ENCODE data around the gene FOXP1. TPM values are rescaled to one million over a fixed set of nuclear protein-coding genes. Genes with fewer than 3 reads are reported as not detected.

Gene FOXP1
- total and polyA plus RNA-seq, 4 donors: 4.9 to 35.4 (median 32.0) TPM

DNA sequence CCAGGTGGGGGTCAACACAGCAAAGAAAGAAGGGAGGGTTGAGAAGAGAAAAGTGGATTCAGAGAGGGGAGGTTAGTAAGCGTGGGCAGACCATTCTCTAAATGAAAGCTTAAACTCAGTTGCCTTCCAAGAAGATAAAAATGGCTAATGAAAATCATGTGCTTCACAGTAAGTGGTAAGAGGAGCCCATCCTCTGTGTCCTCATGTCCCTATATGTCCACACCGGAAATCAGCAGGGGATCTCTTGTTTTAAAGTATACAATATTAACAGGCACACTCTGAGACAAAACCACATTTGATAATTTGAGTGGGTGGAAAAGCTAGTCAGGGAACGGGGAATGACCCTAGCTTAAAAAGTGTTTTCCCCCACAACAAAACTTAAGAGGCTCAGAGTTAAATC, 4.4 kb upstream of the FOXP1 start:
- Histone ChIP-seq H3K4me1 (ENCODE audit: control insufficient read depth in 4 of 4, insufficient read depth in 4 of 4, low read length in 3 of 4) (peaks cover 1 to 20% (median 6%) of the 10 kb centered on the region in 4 donors), H3K9ac (ENCODE audit: low read depth in 1 of 2, low read length in 2 of 2) (no peak overlapping the region)

DNA sequence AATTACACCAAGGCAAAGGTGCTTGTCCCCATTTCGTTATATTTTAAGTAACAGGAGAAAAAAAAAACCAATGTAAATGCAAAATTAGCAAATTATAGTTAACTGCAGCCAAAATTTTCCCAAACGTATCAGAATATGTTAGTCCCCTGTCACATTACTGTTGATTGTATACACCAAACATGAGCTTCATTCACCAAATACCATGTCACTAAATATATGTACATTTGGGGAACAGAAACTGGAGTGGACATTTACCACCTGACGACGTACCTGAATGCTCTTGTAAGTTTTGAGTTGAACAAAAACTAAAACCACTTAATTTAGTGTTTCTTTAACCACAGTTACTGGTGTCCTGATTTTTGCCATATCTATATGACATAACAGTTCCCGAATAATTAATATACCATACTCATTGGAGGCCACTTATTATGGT, 3.3 kb upstream of the FOXP1 start:
- 37% methylated on average over 5 of the region's 5 CpGs for WGBS
- H3K27ac ChIP-seq (ENCODE audit: low read depth in 1 of 2, low read length in 2 of 2): no peak overlapping the region

More for the DNA sequence above, 4.4 kb upstream of the FOXP1 start:
- TF ChIP-seq, protein P1, sequence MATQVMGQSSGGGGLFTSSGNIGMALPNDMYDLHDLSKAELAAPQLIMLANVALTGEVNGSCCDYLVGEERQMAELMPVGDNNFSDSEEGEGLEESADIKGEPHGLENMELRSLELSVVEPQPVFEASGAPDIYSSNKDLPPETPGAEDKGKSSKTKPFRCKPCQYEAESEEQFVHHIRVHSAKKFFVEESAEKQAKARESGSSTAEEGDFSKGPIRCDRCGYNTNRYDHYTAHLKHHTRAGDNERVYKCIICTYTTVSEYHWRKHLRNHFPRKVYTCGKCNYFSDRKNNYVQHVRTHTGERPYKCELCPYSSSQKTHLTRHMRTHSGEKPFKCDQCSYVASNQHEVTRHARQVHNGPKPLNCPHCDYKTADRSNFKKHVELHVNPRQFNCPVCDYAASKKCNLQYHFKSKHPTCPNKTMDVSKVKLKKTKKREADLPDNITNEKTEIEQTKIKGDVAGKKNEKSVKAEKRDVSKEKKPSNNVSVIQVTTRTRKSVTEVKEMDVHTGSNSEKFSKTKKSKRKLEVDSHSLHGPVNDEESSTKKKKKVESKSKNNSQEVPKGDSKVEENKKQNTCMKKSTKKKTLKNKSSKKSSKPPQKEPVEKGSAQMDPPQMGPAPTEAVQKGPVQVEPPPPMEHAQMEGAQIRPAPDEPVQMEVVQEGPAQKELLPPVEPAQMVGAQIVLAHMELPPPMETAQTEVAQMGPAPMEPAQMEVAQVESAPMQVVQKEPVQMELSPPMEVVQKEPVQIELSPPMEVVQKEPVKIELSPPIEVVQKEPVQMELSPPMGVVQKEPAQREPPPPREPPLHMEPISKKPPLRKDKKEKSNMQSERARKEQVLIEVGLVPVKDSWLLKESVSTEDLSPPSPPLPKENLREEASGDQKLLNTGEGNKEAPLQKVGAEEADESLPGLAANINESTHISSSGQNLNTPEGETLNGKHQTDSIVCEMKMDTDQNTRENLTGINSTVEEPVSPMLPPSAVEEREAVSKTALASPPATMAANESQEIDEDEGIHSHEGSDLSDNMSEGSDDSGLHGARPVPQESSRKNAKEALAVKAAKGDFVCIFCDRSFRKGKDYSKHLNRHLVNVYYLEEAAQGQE (IDR thresholded peaks at IDR 0.05): no peak
- TF ChIP-seq CTCF (IDR thresholded peaks at IDR 0.05; ENCODE audit: low read depth, low read length, missing input control) (no peak), RXRA (IDR thresholded peaks at IDR 0.05) (no peak)
- 93% methylated on average over 3 of the region's 3 CpGs for WGBS
- Histone ChIP-seq H3K36me3 (ENCODE audit: control insufficient read depth in 4 of 4, insufficient read depth in 3 of 4, low read depth in 1 of 4, low read length in 3 of 4) (no peaks in the 10 kb centered on the region), H3K4me3 (ENCODE audit: low read depth in 1 of 3, low read length in 3 of 3) (no peak overlapping the region), H3K27me3 (ENCODE audit: control insufficient read depth in 4 of 4, insufficient read depth in 4 of 4, low read length in 3 of 4) (no peaks in the 10 kb centered on the region), H3K9me3 (ENCODE audit: control insufficient read depth in 4 of 4, low read length in 3 of 4) (no peaks in the 10 kb centered on the region), H3K27ac (ENCODE audit: low read depth in 1 of 2, low read length in 2 of 2) (no peak overlapping the region)
- DNase-seq (ENCODE audit: low spot score): no peak

DNA sequence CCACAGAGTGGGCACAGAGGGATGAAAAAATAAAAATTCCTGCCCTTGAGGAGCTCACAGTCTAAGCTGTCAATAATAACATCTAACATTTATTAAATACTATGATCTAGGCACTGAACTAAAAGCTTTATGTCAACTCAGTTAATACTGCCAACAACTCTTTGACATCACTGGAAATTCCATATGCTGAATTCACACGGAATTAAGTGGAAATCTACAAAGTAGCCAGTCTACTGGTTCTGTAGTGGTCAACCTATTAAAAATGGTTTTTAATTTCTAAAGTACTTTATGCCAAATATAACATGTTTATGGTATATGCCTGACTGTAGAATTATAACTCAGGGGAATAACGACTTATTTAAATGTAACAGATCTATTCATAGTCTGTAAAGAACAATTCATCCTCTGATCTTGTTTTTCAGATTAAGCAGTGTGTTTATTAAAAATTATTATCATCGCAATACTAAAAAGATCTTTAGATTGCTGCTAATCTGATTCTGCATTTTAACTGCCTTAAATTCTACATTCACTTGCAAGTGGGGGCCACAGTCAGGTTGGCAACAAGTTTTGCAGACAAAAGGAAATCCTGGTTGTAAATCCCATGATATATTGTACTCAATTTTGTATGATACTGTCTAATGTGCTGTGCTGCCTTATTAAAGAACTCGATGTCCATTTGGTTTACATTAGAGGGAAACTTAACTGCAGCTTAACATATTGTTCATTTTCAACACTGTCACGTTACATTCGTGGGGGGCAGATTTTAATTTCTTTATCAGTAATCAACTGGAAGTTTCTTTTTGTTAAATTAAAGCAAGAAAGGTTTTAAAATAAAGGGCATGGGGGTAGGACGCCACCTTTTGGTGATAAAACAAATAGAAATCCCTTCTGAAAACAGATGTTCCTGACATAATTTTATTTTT, 2.6 kb upstream of the FOXP1 start:
- peaks cover 4 to 24% (median 7%) of the 10 kb centered on the region in 4 donors for H3K4me1 ChIP-seq (ENCODE audit: control insufficient read depth in 4 of 4, insufficient read depth in 4 of 4, low read length in 3 of 4)
- peak overlapping the region in 1 of 2 donors; percentile 99 for H3K27ac ChIP-seq (ENCODE audit: low read depth in 1 of 2, low read length in 2 of 2)
- 32% methylated on average over 7 of the region's 7 CpGs for WGBS
- H3K36me3 ChIP-seq (ENCODE audit: control insufficient read depth in 4 of 4, insufficient read depth in 3 of 4, low read depth in 1 of 4, low read length in 3 of 4): no peaks in the 10 kb centered on the region
- no peaks in the 10 kb centered on the region for H3K9me3 ChIP-seq (ENCODE audit: control insufficient read depth in 4 of 4, low read length in 3 of 4)
- no peak for TF ChIP-seq HNF4G (IDR thresholded peaks at IDR 0.05)
- TF ChIP-seq RAD21 (IDR thresholded peaks at IDR 0.05): peak; percentile 89 to 91
- peak; percentile 63 for TF ChIP-seq CTCF (IDR thresholded peaks at IDR 0.05; ENCODE audit: low read depth, low read length, missing input control)
- no peak overlapping the region for H3K4me3 ChIP-seq (ENCODE audit: low read depth in 1 of 3, low read length in 3 of 3)
- no peaks in the 10 kb centered on the region for H3K27me3 ChIP-seq (ENCODE audit: control insufficient read depth in 4 of 4, insufficient read depth in 4 of 4, low read length in 3 of 4)
- DNase-seq (ENCODE audit: low spot score): no peak
- no peak overlapping the region for H3K9ac ChIP-seq (ENCODE audit: low read depth in 1 of 2, low read length in 2 of 2)

More for the DNA sequence above, 3.3 kb upstream of the FOXP1 start:
- Histone ChIP-seq H3K4me3 (ENCODE audit: low read depth in 1 of 3, low read length in 3 of 3) (no peak overlapping the region), H3K36me3 (ENCODE audit: control insufficient read depth in 4 of 4, insufficient read depth in 3 of 4, low read depth in 1 of 4, low read length in 3 of 4) (no peaks in the 10 kb centered on the region), H3K27me3 (ENCODE audit: control insufficient read depth in 4 of 4, insufficient read depth in 4 of 4, low read length in 3 of 4) (no peaks in the 10 kb centered on the region), H3K4me1 (ENCODE audit: control insufficient read depth in 4 of 4, insufficient read depth in 4 of 4, low read length in 3 of 4) (peaks cover 1 to 22% (median 6%) of the 10 kb centered on the region in 4 donors), H3K9me3 (ENCODE audit: control insufficient read depth in 4 of 4, low read length in 3 of 4) (no peaks in the 10 kb centered on the region), H3K9ac (ENCODE audit: low read depth in 1 of 2, low read length in 2 of 2) (no peak overlapping the region)
- no peak for DNase-seq (ENCODE audit: low spot score)
- TF ChIP-seq GABPA (IDR thresholded peaks at IDR 0.05 in 1 of 2, conservative IDR thresholded peaks at IDR 0.05 in 1 of 2): no peak
- no peak for TF ChIP-seq EGR1 (IDR thresholded peaks at IDR 0.05; ENCODE audit: low read depth in 2 of 2)
- no peak for TF ChIP-seq SP1 (IDR thresholded peaks at IDR 0.05)
